Mesenchymal stem cell (in vitro differentiated cells and primary cell): Measurements from ENCODE around the gene TNFAIP8L3.
A peak's percentile ranks its signal among the peaks of the same experiment; 100 is the strongest.

Experiments
- DNase-seq: peaks from one replicate; pipeline ENCODE4 v3.0.0-alpha.2; 2013
- H2AFZ ChIP-seq: one replicate; pipeline ENCODE4 v1.6.1; 2013; ENCODE audit warnings: low read depth, mild to moderate bottlenecking, control low read depth, inconsistent platforms, low read length, moderate library complexity
- H2AK5ac ChIP-seq: 2 replicates; pipeline ENCODE4 v1.6.1; 2013; ENCODE audit warnings: low read length, moderate library complexity, mild to moderate bottlenecking, inconsistent platforms; ENCODE audit not compliant: severe bottlenecking
- H2BK120ac ChIP-seq: one replicate; pipeline ENCODE4 v1.6.1; 2013; ENCODE audit warnings: low read depth, mild to moderate bottlenecking, inconsistent platforms, low read length, moderate library complexity
- H2BK12ac ChIP-seq, 2 experiments: one replicate each; pipeline ENCODE4 v1.6.1; 2013; ENCODE audit warnings: inconsistent platforms in 2 of 2, low read length in 2 of 2, mild to moderate bottlenecking in 2 of 2, moderate library complexity in 2 of 2, control low read depth in 1 of 2
- H2BK15ac ChIP-seq: one replicate; pipeline ENCODE4 v1.6.1; 2013; ENCODE audit warnings: mild to moderate bottlenecking, low read depth, inconsistent platforms; ENCODE audit not compliant: poor library complexity, severe bottlenecking
- H2BK5ac ChIP-seq: 2 replicates; pipeline ENCODE4 v1.6.1; 2013; ENCODE audit warnings: low read depth, mild to moderate bottlenecking, low read length, control low read depth, inconsistent platforms; ENCODE audit not compliant: poor library complexity, severe bottlenecking
- H3K14ac ChIP-seq, 2 experiments: one replicate each; pipeline ENCODE4 v1.6.1; 2013; ENCODE audit warnings: inconsistent platforms in 2 of 2, low read length in 2 of 2, control low read depth in 1 of 2, mild to moderate bottlenecking in 1 of 2, moderate library complexity in 1 of 2
- H3K18ac ChIP-seq, 2 experiments: one replicate each; pipeline ENCODE4 v1.6.1; 2013; ENCODE audit warnings: inconsistent platforms in 2 of 2, low read length in 2 of 2, control low read depth in 1 of 2, low read depth in 1 of 2, mild to moderate bottlenecking in 1 of 2
- H3K23ac ChIP-seq, 2 experiments: one replicate each; pipeline ENCODE4 v1.6.1; 2013; ENCODE audit warnings: inconsistent platforms in 2 of 2, low read length in 2 of 2, mild to moderate bottlenecking in 2 of 2, moderate library complexity in 2 of 2, control low read depth in 1 of 2
- H3K27ac ChIP-seq: 2 replicates; pipeline ENCODE4 v1.5.1; 2013; ENCODE audit warnings: mild to moderate bottlenecking, moderate library complexity, low read length, control low read depth, inconsistent platforms; ENCODE audit not compliant: poor library complexity, severe bottlenecking
- H3K27me3 ChIP-seq, 2 experiments: 2 replicates each; pipeline versions ENCODE4 v1.6.1 to v1.7.0; 2013; ENCODE audit warnings: low read length in 2 of 2, mild to moderate bottlenecking in 2 of 2, moderate library complexity in 2 of 2, control low read depth in 1 of 2, inconsistent platforms in 1 of 2; ENCODE audit not compliant: control insufficient read depth in 1 of 2, insufficient read depth in 1 of 2
- H3K36me3 ChIP-seq, 2 experiments: 2 replicates each; pipeline versions ENCODE4 v1.6.1 to v1.7.0; 2013; ENCODE audit warnings: low read length in 2 of 2, control low read depth in 1 of 2, inconsistent platforms in 1 of 2, low read depth in 1 of 2, mild to moderate bottlenecking in 1 of 2; ENCODE audit not compliant: insufficient read depth in 2 of 2, control insufficient read depth in 1 of 2
- H3K4ac ChIP-seq, 2 experiments: one replicate each; pipeline ENCODE4 v1.6.1; 2013; ENCODE audit warnings: inconsistent platforms in 2 of 2, low read length in 2 of 2, mild to moderate bottlenecking in 2 of 2, moderate library complexity in 2 of 2, control low read depth in 1 of 2, low read depth in 1 of 2
- H3K4me1 ChIP-seq: 2 replicates; pipeline ENCODE4 v1.6.1; 2013; ENCODE audit warnings: low read depth, low read length, control low read depth; ENCODE audit not compliant: control insufficient read depth, insufficient read depth
- H3K4me2 ChIP-seq: 2 replicates; pipeline ENCODE4 v1.6.1; 2013; ENCODE audit warnings: low read length, mild to moderate bottlenecking, inconsistent platforms; ENCODE audit not compliant: poor library complexity, severe bottlenecking
- H3K4me3 ChIP-seq, 2 experiments: 2 replicates each; pipeline versions ENCODE4 v1.5.1 to v1.7.0; 2013; ENCODE audit warnings: low read length in 2 of 2, mild to moderate bottlenecking in 2 of 2, control low read depth in 1 of 2, low read depth in 1 of 2; ENCODE audit not compliant: insufficient read depth in 1 of 2
- H3K79me1 ChIP-seq: replicated peaks from 2 replicates; pipeline ENCODE4 v1.6.1; 2013; ENCODE audit warnings: mild to moderate bottlenecking, control low read depth, low read length, inconsistent platforms; ENCODE audit not compliant: poor library complexity, severe bottlenecking
- H3K9ac ChIP-seq: 2 replicates; pipeline ENCODE4 v1.7.0; 2013; ENCODE audit warnings: mild to moderate bottlenecking, low read length, moderate library complexity
- H3K9me3 ChIP-seq: 2 replicates; pipeline ENCODE4 v1.7.0; 2013; ENCODE audit warnings: mild to moderate bottlenecking, low read length; ENCODE audit not compliant: control insufficient read depth
- H4K8ac ChIP-seq: one replicate; pipeline ENCODE4 v1.6.1; 2013; ENCODE audit warnings: inconsistent platforms, mild to moderate bottlenecking, low read length, moderate library complexity
- H4K91ac ChIP-seq: one replicate; pipeline ENCODE4 v1.6.1; 2013; ENCODE audit warnings: mild to moderate bottlenecking, low read length, inconsistent platforms
- WGBS: methylation state at CpG from one replicate; pipeline ENCODE4 v1.1.7; 2013; ENCODE audit warnings: mixed read lengths; 5-methylcytosine and 5-hydroxymethylcytosine counted together

Gene TNFAIP8L3

GRCh38 chr15:51121631-51122225 lies 27.0 kb upstream of the TNFAIP8L3 start:
- H3K79me1 ChIP-seq: no peaks in the 10 kb centered on the region
- H3K4me2 ChIP-seq: no peak overlapping the region
- H4K8ac ChIP-seq: no peak overlapping the region
- H2AFZ ChIP-seq: no peak overlapping the region
- H3K18ac ChIP-seq: no peak overlapping the region
- no peak for DNase-seq
- 100% methylated on average over 1 of the region's 1 CpG for WGBS
- H3K4ac ChIP-seq: no peak overlapping the region
- no peak overlapping the region for H2BK15ac ChIP-seq
- no peak overlapping the region for H2BK120ac ChIP-seq
- peaks cover 8% of the 10 kb centered on the region for H3K9me3 ChIP-seq
- H3K27ac ChIP-seq: no peak overlapping the region
- no peak overlapping the region for H3K23ac ChIP-seq
- H2BK5ac ChIP-seq: no peak overlapping the region
- H3K14ac ChIP-seq: no peak overlapping the region
- peak overlapping the region; percentile 75 for H3K9ac ChIP-seq
- no peak overlapping the region for H4K91ac ChIP-seq
- no peak overlapping the region for H2AK5ac ChIP-seq
- no peaks in the 10 kb centered on the region for H3K36me3 ChIP-seq
- H3K27me3 ChIP-seq: no peaks in the 10 kb centered on the region
- peak overlapping the region in 1 of 2 experiments; percentile 35 for H3K4me3 ChIP-seq
- no peaks in the 10 kb centered on the region for H3K4me1 ChIP-seq
- no peak overlapping the region for H2BK12ac ChIP-seq

- no peak overlapping the region for H2BK15ac ChIP-seq
- no peak overlapping the region for H3K27ac ChIP-seq
These were observed 26.4 kb upstream of the TNFAIP8L3 start for GRCh38 chr15:51121118-51121517.

GRCh38 chr15:51119120-51119519 lies 24.4 kb upstream of the TNFAIP8L3 start:
- Histone ChIP-seq H3K9me3 (peaks cover 4% of the 10 kb centered on the region), H4K91ac (no peak overlapping the region), H3K4me1 (no peaks in the 10 kb centered on the region), H3K27me3 (no peaks in the 10 kb centered on the region), H3K18ac (no peak overlapping the region), H2BK5ac (no peak overlapping the region), H2BK15ac (no peak overlapping the region), H3K36me3 (no peaks in the 10 kb centered on the region), H3K14ac (no peak overlapping the region), H3K79me1 (no peaks in the 10 kb centered on the region), H2BK120ac (no peak overlapping the region), H3K4ac (no peak overlapping the region), H2AK5ac (no peak overlapping the region), H3K9ac (no peak overlapping the region), H3K23ac (no peak overlapping the region), H3K4me3 (no peak overlapping the region), H2BK12ac (no peak overlapping the region), H2AFZ (no peak overlapping the region), H4K8ac (no peak overlapping the region), H3K27ac (no peak overlapping the region), H3K4me2 (no peak overlapping the region)
- WGBS: 70% methylated on average over 3 of the region's 3 CpGs
- DNase-seq: no peak

More at GRCh38 chr15:51121118-51121517, 26.4 kb upstream of the TNFAIP8L3 start:
- 42% methylated on average over 2 of the region's 2 CpGs for WGBS
- Histone ChIP-seq H4K8ac (no peak overlapping the region), H3K4ac (no peak overlapping the region), H3K9ac (peak overlapping the region; percentile 75), H3K36me3 (no peaks in the 10 kb centered on the region), H3K4me3 (peak overlapping the region in 1 of 2 experiments; percentile 35), H3K9me3 (peaks cover 7% of the 10 kb centered on the region), H2BK12ac (no peak overlapping the region), H3K4me1 (no peaks in the 10 kb centered on the region), H2AFZ (no peak overlapping the region), H4K91ac (no peak overlapping the region), H3K27me3 (no peaks in the 10 kb centered on the region), H3K18ac (no peak overlapping the region), H3K79me1 (no peaks in the 10 kb centered on the region), H2AK5ac (no peak overlapping the region), H2BK5ac (no peak overlapping the region), H3K4me2 (no peak overlapping the region), H3K14ac (no peak overlapping the region), H2BK120ac (no peak overlapping the region), H3K23ac (no peak overlapping the region)
- DNase-seq: peak; percentile 80

- no peak overlapping the region for H4K91ac ChIP-seq
- no peak overlapping the region for H2BK12ac ChIP-seq
- no CpG with 5 or more reads among the region's 1 CpG for WGBS
These were observed 22.6 kb upstream of the TNFAIP8L3 start for GRCh38 chr15:51117270-51117669.

More at GRCh38 chr15:51117270-51117669, 22.6 kb upstream of the TNFAIP8L3 start:
- no peak for DNase-seq
- Histone ChIP-seq H3K36me3 (no peaks in the 10 kb centered on the region), H3K9ac (no peak overlapping the region), H3K79me1 (no peaks in the 10 kb centered on the region), H4K8ac (no peak overlapping the region), H3K14ac (no peak overlapping the region), H2BK15ac (no peak overlapping the region), H2BK120ac (no peak overlapping the region), H3K4me3 (no peak overlapping the region), H3K18ac (no peak overlapping the region), H3K23ac (no peak overlapping the region), H3K4ac (no peak overlapping the region), H3K9me3 (no peaks in the 10 kb centered on the region), H2AFZ (no peak overlapping the region), H2AK5ac (no peak overlapping the region), H3K27ac (no peak overlapping the region), H2BK5ac (no peak overlapping the region), H3K4me2 (no peak overlapping the region), H3K4me1 (no peaks in the 10 kb centered on the region), H3K27me3 (no peaks in the 10 kb centered on the region)
